ENCODE results near the gene AK1. TPM values are rescaled to one million over a fixed set of nuclear protein-coding genes. Genes with fewer than 3 reads are reported as not detected.
A peak's percentile ranks its signal among the peaks of the same experiment; 100 is the strongest.

Gene AK1
- total and polyA plus RNA-seq, 12 donors: 51.9 to 242 (median 91.9) TPM

DNA sequence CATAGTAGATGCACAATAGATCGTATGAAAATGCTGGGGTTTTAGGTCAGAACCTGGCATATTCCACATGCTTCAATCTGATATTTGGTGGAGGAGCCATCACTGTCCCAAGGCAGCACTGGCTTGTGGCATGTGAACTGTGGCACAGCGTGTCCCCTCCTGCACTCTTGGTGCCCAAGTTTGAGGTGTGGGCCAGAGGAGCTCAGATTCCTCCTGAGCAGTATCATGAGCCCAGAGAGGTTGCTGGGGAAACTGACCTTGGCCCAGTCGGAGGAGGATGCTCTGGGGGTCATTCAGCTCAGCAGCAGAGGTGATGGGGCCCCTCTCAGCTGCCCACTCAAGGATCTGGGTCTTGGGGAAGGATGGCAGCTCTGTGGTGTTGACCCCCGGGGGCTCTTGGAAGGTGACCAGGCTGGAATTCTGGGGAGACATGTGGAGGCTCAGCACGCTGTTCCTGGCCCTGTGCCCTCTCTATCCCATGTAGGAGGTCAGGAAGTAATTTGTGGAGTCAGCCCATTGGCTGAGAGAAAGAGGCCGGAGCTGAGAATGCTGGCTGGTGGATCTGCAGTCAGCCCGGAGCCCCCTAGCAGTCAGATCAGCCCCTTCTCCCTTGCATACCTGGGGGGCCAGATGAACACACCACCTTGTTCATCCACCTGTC is 51.1 kb downstream of the AK1 start:
- intact Hi-C loops (cut with DNase I): no loop called here
- peaks cover 6 to 25% of the 10 kb centered on the region in 2 donors for H3K4me1 ChIP-seq (replicated peaks in 1 of 2)

GRCh38 chr9:127825319-127826051 is 52.0 kb downstream of the AK1 start:
- intact Hi-C loops (cut with DNase I): no loop called here
- peak overlapping the region in 1 of 5 donors; percentile 52 for H3K27ac ChIP-seq
- H3K4me3 ChIP-seq: no peak overlapping the region
- no peaks in the 10 kb centered on the region for H3K27me3 ChIP-seq
- peaks cover 0 to 59% of the 10 kb centered on the region in 2 donors for H3K36me3 ChIP-seq (replicated peaks in 1 of 2)
- no peak for TF ChIP-seq POLR2A (IDR thresholded peaks at IDR 0.05)
- TF ChIP-seq CTCF (IDR thresholded peaks at IDR 0.05): peak in 4 of 6 experiments; percentile 25 to 53 (median 38)
- H3K9me3 ChIP-seq (replicated peaks in 1 of 3): no peaks in the 10 kb centered on the region
- peaks cover 6 to 25% of the 10 kb centered on the region in 2 donors for H3K4me1 ChIP-seq (replicated peaks in 1 of 2)
- DNase-seq: peak in 6 of 7 donors; percentile 56 to 79 (median 73)
- WGBS, 4 donors: 54 to 84% (median 62%) methylated on average over 6 to 42 of the region's 42 CpGs

More for the DNA sequence above, 51.1 kb downstream of the AK1 start:
- peak overlapping the region in 2 of 5 donors; percentile 52 to 84 for H3K27ac ChIP-seq
- no peak for DNase-seq
- WGBS, 4 donors: 57 to 64% (median 61%) methylated on average over 2 to 7 of the region's 7 CpGs
- H3K4me3 ChIP-seq: no peak overlapping the region
- peaks cover 0 to 59% of the 10 kb centered on the region in 2 donors for H3K36me3 ChIP-seq (replicated peaks in 1 of 2)
- H3K27me3 ChIP-seq: no peaks in the 10 kb centered on the region
- no peaks in the 10 kb centered on the region for H3K9me3 ChIP-seq (replicated peaks in 1 of 3)
- TF ChIP-seq POLR2A (IDR thresholded peaks at IDR 0.05): no peak

GRCh38 chr9:127822108-127822507 is 55.4 kb downstream of the AK1 start:
- Histone ChIP-seq H3K27ac (no peak overlapping the region), H3K9me3 (replicated peaks in 1 of 3) (no peaks in the 10 kb centered on the region), H3K36me3 (replicated peaks in 1 of 2) (peaks cover 0 to 77% of the 10 kb centered on the region in 2 donors), H3K4me1 (replicated peaks in 1 of 2) (peaks cover 0 to 9% of the 10 kb centered on the region in 2 donors), H3K4me3 (no peak overlapping the region), H3K27me3 (no peaks in the 10 kb centered on the region)
- TF ChIP-seq POLR2A (IDR thresholded peaks at IDR 0.05): no peak
- no peak for TF ChIP-seq CTCF (IDR thresholded peaks at IDR 0.05)
- intact Hi-C loops (cut with DNase I): no loop called here
- 52 to 73% (median 66%) methylated on average over 4 of the region's 4 CpGs for WGBS, 4 donors
- DNase-seq: no peak

- H3K36me3 ChIP-seq (replicated peaks in 1 of 2): peaks cover 0 to 80% of the 10 kb centered on the region in 2 donors
- H3K27me3 ChIP-seq: no peaks in the 10 kb centered on the region
- WGBS, 4 donors: 84 to 92% (median 88%) methylated on average over 9 to 11 of the region's 11 CpGs
- no peak for TF ChIP-seq CTCF (IDR thresholded peaks at IDR 0.05)
- peak in 1 of 7 donors; percentile 14 for DNase-seq
- H3K9me3 ChIP-seq (replicated peaks in 1 of 3): no peaks in the 10 kb centered on the region
- H3K4me1 ChIP-seq (replicated peaks in 1 of 2): peaks cover 0 to 11% of the 10 kb centered on the region in 2 donors
- intact Hi-C loops (cut with DNase I): no loop called here
- no peak overlapping the region for H3K4me3 ChIP-seq
- H3K27ac ChIP-seq: peak overlapping the region in 1 of 5 donors; percentile 39
Observed at GRCh38 chr9:127818574-127818973, 58.9 kb downstream of the AK1 start.

All from adrenal gland (tissue), 12 donors.